Transverse colon (tissue), 4 donors: ENCODE measurements around the gene CRIP1. TPM values are rescaled to one million over a fixed set of nuclear protein-coding genes. Genes with fewer than 3 reads are reported as not detected.

Source experiments
- DNase-seq: peaks from one replicate; pipeline ENCODE4 v3.0.0-alpha.2; 2019
- H3K27ac ChIP-seq, 4 donors: fragments of 200-600 bp; sonication (generic); 2 replicates each; pipeline ENCODE4 v1.5.1; 2016 to 2018; ENCODE audit warnings: inconsistent platforms in 4 of 4
- H3K27me3 ChIP-seq: fragments of 200-600 bp; sonication (generic); 2 replicates; pipeline ENCODE4 v1.5.1; 2017; ENCODE audit warnings: inconsistent platforms
- H3K36me3 ChIP-seq, 4 donors: fragments of 200-600 bp; sonication (generic); 2 replicates each; pipeline ENCODE4 v1.5.1; 2017 to 2019; ENCODE audit warnings: inconsistent platforms in 4 of 4
- H3K4me1 ChIP-seq, 4 donors: fragments of 200-600 bp; sonication (generic); 2 replicates each; pipeline ENCODE4 v1.5.1; 2017 to 2020; ENCODE audit warnings: inconsistent platforms in 4 of 4
- H3K4me3 ChIP-seq, 4 donors: fragments of 200-600 bp; sonication (generic); 1 replicate in 1 of 4; 2 replicates in 3 of 4; pipeline versions ENCODE4 v1.5.1 to v1.6.1; 2017 to 2019; ENCODE audit warnings: inconsistent platforms in 4 of 4
- H3K9me3 ChIP-seq, 2 donors: fragments of 200-600 bp; sonication (generic); 2 replicates each; pipeline ENCODE4 v1.5.1; 2017 to 2019; ENCODE audit warnings: inconsistent platforms in 2 of 2
- EP300 ChIP-seq: sonication (generic); formaldehyde crosslinking; IDR thresholded peaks from one replicate; pipeline ENCODE4 v1.6.1; 2017; ENCODE audit warnings: antibody characterized with exemption, low read depth
- POLR2A ChIP-seq: fragments of 450-650 bp; IDR thresholded peaks from one replicate; pipeline ENCODE4 v1.6.1; 2016; ENCODE audit warnings: antibody characterized with exemption, mild to moderate bottlenecking, moderate library complexity
- POLR2AphosphoS5 ChIP-seq, 3 donors: sonication (generic); formaldehyde crosslinking; IDR thresholded peaks; one replicate each; pipeline ENCODE4 v1.6.1; 2016; ENCODE audit warnings: antibody characterized with exemption in 3 of 3
- WGBS, 2 donors: methylation state at CpG; one replicate each; pipeline ENCODE4 v1.1.5; 2018; ENCODE audit warnings: low coverage in 1 of 2; 5-methylcytosine and 5-hydroxymethylcytosine counted together
- in situ Hi-C, 4 donors: fragments of 200-750 bp; cut with MboI; loops; one replicate each; pipeline versions ENCODE4 v1.15.0 to v1.15.1; 2017; ENCODE audit warnings: low sequenced_read_pairs in 3 of 4, low pct_ligation_motif_present in 1 of 4, low pct_unique_long_range_greater_than_20kb in 1 of 4
- intact Hi-C: fragments of 100-400 bp; cut with DNase I; formaldehyde crosslinking; loops from one replicate; pipeline ENCODE4 v1.15.1; 2023; ENCODE audit warnings: low total_unique reads
- total RNA-seq, 4 donors: library from RNA; depleted of rRNA; stranded (reverse); fragments of >200 nt; gene quantifications; one replicate each; pipeline ENCODE4 v1.1.0, GENCODE V29; 2016
- TF ChIP-seq, protein P1 (sequence below), 5 experiments: fragments of 200-600 bp in 3 of 5; fragments of 450-650 bp in 2 of 5; sonication (generic) in 3 of 5; IDR thresholded peaks; 1 replicate in 2 of 5; 2 replicates in 3 of 5; pipeline ENCODE4 v1.5.1; 2016 to 2017; ENCODE audit warnings: antibody characterized with exemption in 5 of 5, inconsistent platforms in 3 of 5, mild to moderate bottlenecking in 2 of 5, moderate library complexity in 1 of 5

CRIP1 gene
- total RNA-seq, 4 donors from 2014 or later, result 16.9 to 246 (median 63.0) TPM; not detected in 1

DNA sequence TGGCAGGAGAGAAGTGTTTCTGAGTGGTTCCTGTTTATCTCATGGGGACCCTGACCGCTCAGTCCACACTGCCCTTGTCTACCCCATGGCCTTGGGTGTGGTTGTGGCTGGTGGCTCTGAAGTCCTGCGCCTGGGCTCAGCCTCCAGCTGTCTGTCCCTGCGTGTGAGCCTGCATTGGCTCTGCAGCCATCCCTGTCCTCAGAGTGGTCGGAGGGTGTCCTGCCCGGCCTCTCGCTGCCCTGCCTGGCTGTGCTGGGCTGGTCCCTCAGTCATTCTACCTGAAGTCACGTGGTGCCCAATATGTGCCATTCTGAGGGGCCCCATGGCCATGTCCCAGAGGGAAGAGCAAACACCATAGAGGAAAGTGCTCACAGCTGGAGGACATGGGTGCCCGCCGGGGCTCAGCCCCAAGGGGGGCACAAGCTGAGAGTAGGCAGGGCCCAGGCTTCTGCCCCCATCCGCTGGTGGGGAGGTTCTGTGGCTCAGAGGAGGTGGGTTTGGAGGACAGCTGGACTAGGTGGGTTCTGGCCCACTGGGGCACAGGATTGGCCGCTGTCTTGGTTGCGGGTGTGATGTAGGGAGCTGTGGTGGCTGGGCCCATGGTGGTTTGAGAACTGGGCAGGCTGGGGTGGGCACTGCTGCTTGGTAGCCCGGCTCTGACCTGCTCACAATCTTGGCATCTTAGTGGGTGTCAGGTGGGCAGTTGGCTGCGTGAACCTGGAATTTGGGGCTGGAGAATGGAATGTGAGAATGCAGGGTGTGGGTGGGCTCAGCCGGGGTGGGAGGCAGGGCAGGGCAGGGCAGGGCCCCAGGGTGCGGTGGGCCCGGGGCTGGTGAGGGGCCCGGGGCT, 16.0 kb downstream of the CRIP1 start:
- intact Hi-C loops (no loop called here), in situ Hi-C loops (no loop called here)
- no peak for DNase-seq
- 67 to 75% methylated on average over 2 to 16 of the region's 18 CpGs for WGBS, 2 donors
- H3K4me1 ChIP-seq, result no peaks in the 10 kb centered on the region
- H3K27ac ChIP-seq, result no peak overlapping the region
- no peak overlapping the region for H3K4me3 ChIP-seq
- no peaks in the 10 kb centered on the region for H3K9me3 ChIP-seq
- no peak for TF ChIP-seq POLR2AphosphoS5 (IDR thresholded peaks at IDR 0.05)
- no peak for TF ChIP-seq EP300
- no peak for TF ChIP-seq POLR2A
- TF ChIP-seq, protein P1, sequence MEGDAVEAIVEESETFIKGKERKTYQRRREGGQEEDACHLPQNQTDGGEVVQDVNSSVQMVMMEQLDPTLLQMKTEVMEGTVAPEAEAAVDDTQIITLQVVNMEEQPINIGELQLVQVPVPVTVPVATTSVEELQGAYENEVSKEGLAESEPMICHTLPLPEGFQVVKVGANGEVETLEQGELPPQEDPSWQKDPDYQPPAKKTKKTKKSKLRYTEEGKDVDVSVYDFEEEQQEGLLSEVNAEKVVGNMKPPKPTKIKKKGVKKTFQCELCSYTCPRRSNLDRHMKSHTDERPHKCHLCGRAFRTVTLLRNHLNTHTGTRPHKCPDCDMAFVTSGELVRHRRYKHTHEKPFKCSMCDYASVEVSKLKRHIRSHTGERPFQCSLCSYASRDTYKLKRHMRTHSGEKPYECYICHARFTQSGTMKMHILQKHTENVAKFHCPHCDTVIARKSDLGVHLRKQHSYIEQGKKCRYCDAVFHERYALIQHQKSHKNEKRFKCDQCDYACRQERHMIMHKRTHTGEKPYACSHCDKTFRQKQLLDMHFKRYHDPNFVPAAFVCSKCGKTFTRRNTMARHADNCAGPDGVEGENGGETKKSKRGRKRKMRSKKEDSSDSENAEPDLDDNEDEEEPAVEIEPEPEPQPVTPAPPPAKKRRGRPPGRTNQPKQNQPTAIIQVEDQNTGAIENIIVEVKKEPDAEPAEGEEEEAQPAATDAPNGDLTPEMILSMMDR (IDR thresholded peaks at IDR 0.05), result no peak
- H3K27me3 ChIP-seq, result no peaks in the 10 kb centered on the region
- no peaks in the 10 kb centered on the region for H3K36me3 ChIP-seq

DNA sequence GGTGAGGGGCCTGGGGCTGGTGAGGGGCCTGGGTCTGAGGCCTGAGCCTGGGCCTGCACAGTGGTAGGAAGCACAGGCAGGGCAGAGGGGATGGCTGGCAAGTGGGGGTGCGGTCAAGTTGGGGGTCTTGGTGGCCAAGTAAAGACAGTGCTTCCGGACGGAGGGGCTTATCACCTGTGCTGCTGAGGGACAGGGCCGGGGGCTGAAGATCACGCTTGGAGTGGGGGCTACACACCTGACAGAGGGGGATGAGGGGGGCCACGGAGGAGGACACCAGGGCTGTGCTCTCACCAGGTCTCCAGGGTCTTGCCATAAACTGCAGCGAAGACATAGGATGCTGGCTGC, 16.6 kb downstream of the CRIP1 start:
- peaks cover 5% of the 10 kb centered on the region for H3K27me3 ChIP-seq
- 90% methylated on average over 7 of the region's 7 CpGs; no CpG with 5 or more reads in 1 of the 2 donors for WGBS, 2 donors
- no peak overlapping the region for H3K4me3 ChIP-seq
- no peak for DNase-seq
- H3K4me1 ChIP-seq, result no peaks in the 10 kb centered on the region
- TF ChIP-seq EP300 (no peak), POLR2AphosphoS5 (IDR thresholded peaks at IDR 0.05) (no peak), POLR2A (no peak)
- TF ChIP-seq, protein P1 (IDR thresholded peaks at IDR 0.05), result no peak
- intact Hi-C loops, result no loop called here
- H3K36me3 ChIP-seq, result no peaks in the 10 kb centered on the region
- in situ Hi-C loops, result no loop called here
- H3K9me3 ChIP-seq, result no peaks in the 10 kb centered on the region
- no peak overlapping the region for H3K27ac ChIP-seq

DNA sequence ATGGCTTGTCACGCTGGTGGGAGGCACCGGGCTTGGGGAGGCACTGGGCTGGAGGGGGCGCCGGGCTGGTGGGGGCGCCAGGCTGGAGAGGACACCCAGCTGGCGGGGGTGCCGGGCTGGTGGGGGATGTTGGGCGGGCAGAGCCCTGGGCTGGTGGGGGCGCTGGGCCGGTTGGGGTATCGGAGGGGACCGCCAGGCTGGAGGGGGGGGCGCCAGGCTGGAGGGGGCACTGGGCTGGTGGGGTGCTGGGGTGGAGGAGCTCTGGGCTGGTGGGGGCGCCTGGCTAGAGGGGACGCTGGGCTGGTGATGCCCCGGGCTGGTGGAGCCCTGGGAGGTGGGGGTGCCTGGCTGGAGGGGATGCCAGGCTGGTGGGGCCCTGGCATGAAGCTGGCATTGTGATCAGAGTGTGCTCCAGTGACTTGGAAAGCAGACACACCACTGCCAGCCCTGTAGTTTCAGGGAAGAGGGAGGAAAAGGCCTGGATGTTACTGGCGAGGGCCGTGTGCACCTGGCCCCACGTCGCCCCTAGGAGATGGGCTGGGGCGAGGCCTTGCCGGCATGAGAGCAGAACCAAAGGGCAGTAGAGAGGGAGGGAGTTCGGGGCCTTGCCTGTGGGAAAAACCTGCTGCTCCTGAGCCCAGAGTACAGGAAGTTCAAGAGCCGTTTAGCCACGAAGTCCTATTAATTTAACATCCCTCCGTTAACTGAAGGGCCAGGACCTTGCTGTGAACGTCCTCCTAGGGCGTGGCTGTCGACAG, 17.4 kb downstream of the CRIP1 start:
- no peak overlapping the region for H3K27ac ChIP-seq
- TF ChIP-seq, protein P1 (IDR thresholded peaks at IDR 0.05), result no peak
- no peak for TF ChIP-seq EP300
- no peak for TF ChIP-seq POLR2A
- no peak for TF ChIP-seq POLR2AphosphoS5 (IDR thresholded peaks at IDR 0.05)
- WGBS, 2 donors, result 54 to 58% methylated on average over 5 to 20 of the region's 29 CpGs
- no peak for DNase-seq
- H3K4me1 ChIP-seq, result no peaks in the 10 kb centered on the region
- no peaks in the 10 kb centered on the region for H3K9me3 ChIP-seq
- peaks cover 13% of the 10 kb centered on the region for H3K27me3 ChIP-seq
- in situ Hi-C loops (no loop called here), intact Hi-C loops (no loop called here)
- H3K4me3 ChIP-seq, result no peak overlapping the region
- no peaks in the 10 kb centered on the region for H3K36me3 ChIP-seq

DNA sequence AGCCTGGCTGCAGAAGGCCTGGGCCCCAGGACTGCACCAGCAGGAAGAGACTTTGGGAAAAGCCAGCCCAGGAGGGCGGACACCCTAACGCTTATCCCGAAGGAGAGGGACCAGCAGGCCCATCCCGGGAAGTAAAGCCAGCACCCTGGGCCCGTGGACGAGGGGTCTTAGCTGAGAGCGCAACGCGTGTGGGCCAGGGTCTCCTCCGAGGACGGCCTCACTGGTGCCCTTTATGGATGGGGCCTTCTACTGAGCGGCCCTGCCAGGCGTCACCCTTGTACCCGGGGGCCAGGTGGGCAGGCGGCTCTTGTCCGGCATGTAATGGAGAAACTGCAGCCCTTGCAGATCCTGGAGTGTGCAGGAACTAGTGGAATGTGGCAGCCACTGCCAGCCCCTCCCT, 18.4 kb downstream of the CRIP1 start:
- Histone ChIP-seq H3K4me1 (no peaks in the 10 kb centered on the region), H3K4me3 (no peak overlapping the region), H3K27me3 (peaks cover 23% of the 10 kb centered on the region), H3K27ac (no peak overlapping the region), H3K36me3 (no peaks in the 10 kb centered on the region), H3K9me3 (no peaks in the 10 kb centered on the region)
- intact Hi-C loops, result no loop called here
- 95% methylated on average over 16 of the region's 16 CpGs; no CpG with 5 or more reads in 1 of the 2 donors for WGBS, 2 donors
- in situ Hi-C loops, result no loop called here
- TF ChIP-seq EP300, result no peak
- no peak for DNase-seq
